ENCODE data around the gene ZCCHC3. TPM values are rescaled to one million over a fixed set of nuclear protein-coding genes. Genes with fewer than 3 reads are reported as not detected.

ZCCHC3 gene
- total and polyA plus RNA-seq, 4 donors = 7.7 to 13.7 (median 11.1) TPM

GRCh38 chr20:290084-290831 lies 7.1 kb upstream of the ZCCHC3 start, which contains the start of gene C20orf96:
Gene C20orf96 (minus strand): TSS chr20:290750. CDS start chr20:290610, 140 bp downstream.
- intact Hi-C loops (cut with DNase I) = no loop called here
- DNase-seq (peak; percentile 96 to 97), ATAC-seq (ENCODE audit: low FRiP score) (peak; percentile 98)
- H3K36me3 ChIP-seq (ENCODE audit: control insufficient read depth in 1 of 2, insufficient read depth in 2 of 2, low read length in 1 of 2) = no peaks in the 10 kb centered on the region
- H3K9me3 ChIP-seq (ENCODE audit: control insufficient read depth, low read length) = no peaks in the 10 kb centered on the region
- 1% methylated on average over 43 of the region's 43 CpGs for WGBS, 2 donors
- no peaks in the 10 kb centered on the region for H3K27me3 ChIP-seq (ENCODE audit: control insufficient read depth in 1 of 2, insufficient read depth in 2 of 2, low read length in 1 of 2)
- peak within 1 kb of the TSS in 1 of 2 donors; percentile 68 for H3K27ac ChIP-seq (ENCODE audit: low read depth in 1 of 2, low read length in 2 of 2)
- H3K4me1 ChIP-seq (ENCODE audit: control insufficient read depth in 1 of 2, insufficient read depth in 2 of 2, low read length in 2 of 2) = no peaks in the 10 kb centered on the region
- H3K4me3 ChIP-seq (ENCODE audit: low read length in 2 of 2) = peak within 1 kb of the TSS; percentile 38 to 79

GRCh38 chr20:294602-295001 lies 2.8 kb upstream of the ZCCHC3 start:
- no peak overlapping the region for H3K4me3 ChIP-seq (ENCODE audit: low read length in 2 of 2)
- no peaks in the 10 kb centered on the region for H3K27me3 ChIP-seq (ENCODE audit: control insufficient read depth in 1 of 2, insufficient read depth in 2 of 2, low read length in 1 of 2)
- no peaks in the 10 kb centered on the region for H3K36me3 ChIP-seq (ENCODE audit: control insufficient read depth in 1 of 2, insufficient read depth in 2 of 2, low read length in 1 of 2)
- no peak for ATAC-seq (ENCODE audit: low FRiP score)
- DNase-seq = peak in 1 of 2 donors; percentile 39
- intact Hi-C loops (cut with DNase I) = no loop called here
- no peaks in the 10 kb centered on the region for H3K4me1 ChIP-seq (ENCODE audit: control insufficient read depth in 1 of 2, insufficient read depth in 2 of 2, low read length in 2 of 2)
- no peaks in the 10 kb centered on the region for H3K9me3 ChIP-seq (ENCODE audit: control insufficient read depth, low read length)
- no peak overlapping the region for H3K27ac ChIP-seq (ENCODE audit: low read depth in 1 of 2, low read length in 2 of 2)
- WGBS, 2 donors = 90 to 91% methylated on average over 5 of the region's 5 CpGs

- no peak overlapping the region for H3K27ac ChIP-seq (ENCODE audit: low read depth in 1 of 2, low read length in 2 of 2)
- H3K36me3 ChIP-seq (ENCODE audit: control insufficient read depth in 1 of 2, insufficient read depth in 2 of 2, low read length in 1 of 2) = no peaks in the 10 kb centered on the region
- intact Hi-C loops (cut with DNase I) = no loop called here
- H3K27me3 ChIP-seq (ENCODE audit: control insufficient read depth in 1 of 2, insufficient read depth in 2 of 2, low read length in 1 of 2) = no peaks in the 10 kb centered on the region
- H3K9me3 ChIP-seq (ENCODE audit: control insufficient read depth, low read length) = no peaks in the 10 kb centered on the region
- WGBS, 2 donors = 87 to 90% methylated on average over 4 of the region's 4 CpGs
- peaks cover 0 to 4% of the 10 kb centered on the region in 2 donors for H3K4me1 ChIP-seq (ENCODE audit: control insufficient read depth in 1 of 2, insufficient read depth in 2 of 2, low read length in 2 of 2)
- ATAC-seq (ENCODE audit: low FRiP score) (no peak), DNase-seq (no peak)
- no peak overlapping the region for H3K4me3 ChIP-seq (ENCODE audit: low read length in 2 of 2)
Measured at GRCh38 chr20:295804-296203, 1.6 kb upstream of the ZCCHC3 start.

- peak overlapping the region; percentile 87 to 90 for H3K4me3 ChIP-seq (ENCODE audit: low read length in 2 of 2)
- 0 to 1% methylated on average over 57 to 75 of the region's 75 CpGs for whole genome bisulfite sequencing, 2 donors
- no peaks in the 10 kb centered on the region for H3K27me3 ChIP-seq (ENCODE audit: control insufficient read depth in 1 of 2, insufficient read depth in 2 of 2, low read length in 1 of 2)
- peaks cover 0 to 4% of the 10 kb centered on the region in 2 donors for H3K4me1 ChIP-seq (ENCODE audit: control insufficient read depth in 1 of 2, insufficient read depth in 2 of 2, low read length in 2 of 2)
- peak; percentile 84 to 88 for DNase-seq
- no peaks in the 10 kb centered on the region for H3K36me3 ChIP-seq (ENCODE audit: control insufficient read depth in 1 of 2, insufficient read depth in 2 of 2, low read length in 1 of 2)
- H3K9me3 ChIP-seq (ENCODE audit: control insufficient read depth, low read length) = no peaks in the 10 kb centered on the region
- ATAC-seq (ENCODE audit: low FRiP score) = peak; percentile 57
- intact Hi-C loops (cut with DNase I) = no loop called here
- peak overlapping the region; percentile 85 to 88 for H3K27ac ChIP-seq (ENCODE audit: low read depth in 1 of 2, low read length in 2 of 2)
Measured at GRCh38 chr20:297925-298775, 780 bp downstream of the ZCCHC3 start.

GRCh38 chr20:298776-299391 lies 1.5 kb downstream of the ZCCHC3 start:
- ATAC-seq (ENCODE audit: low FRiP score) = no peak

GRCh38 chr20:300345-300990 lies 3.1 kb downstream of the ZCCHC3 start:
- Histone ChIP-seq H3K27ac (ENCODE audit: low read depth in 1 of 2, low read length in 2 of 2) (no peak overlapping the region), H3K36me3 (ENCODE audit: control insufficient read depth in 1 of 2, insufficient read depth in 2 of 2, low read length in 1 of 2) (no peaks in the 10 kb centered on the region), H3K27me3 (ENCODE audit: control insufficient read depth in 1 of 2, insufficient read depth in 2 of 2, low read length in 1 of 2) (no peaks in the 10 kb centered on the region), H3K4me3 (ENCODE audit: low read length in 2 of 2) (no peak overlapping the region), H3K4me1 (ENCODE audit: control insufficient read depth in 1 of 2, insufficient read depth in 2 of 2, low read length in 2 of 2) (peaks cover 0 to 4% of the 10 kb centered on the region in 2 donors), H3K9me3 (ENCODE audit: control insufficient read depth, low read length) (no peaks in the 10 kb centered on the region)
- WGBS, 2 donors = 34 to 46% methylated on average over 10 of the region's 10 CpGs
- ATAC-seq (ENCODE audit: low FRiP score) (no peak), DNase-seq (peak in 1 of 2 donors; percentile 15)
- intact Hi-C loops (cut with DNase I) = no loop called here

More at GRCh38 chr20:298776-299391, 1.5 kb downstream of the ZCCHC3 start:
- H3K27ac ChIP-seq (ENCODE audit: low read depth in 1 of 2, low read length in 2 of 2) = peak overlapping the region in 1 of 2 donors; percentile 22
- intact Hi-C loops (cut with DNase I) = no loop called here
- no peaks in the 10 kb centered on the region for H3K9me3 ChIP-seq (ENCODE audit: control insufficient read depth, low read length)
- H3K4me3 ChIP-seq (ENCODE audit: low read length in 2 of 2) = peak overlapping the region; percentile 87 to 90
- no peaks in the 10 kb centered on the region for H3K27me3 ChIP-seq (ENCODE audit: control insufficient read depth in 1 of 2, insufficient read depth in 2 of 2, low read length in 1 of 2)
- no peaks in the 10 kb centered on the region for H3K36me3 ChIP-seq (ENCODE audit: control insufficient read depth in 1 of 2, insufficient read depth in 2 of 2, low read length in 1 of 2)
- peaks cover 0 to 4% of the 10 kb centered on the region in 2 donors for H3K4me1 ChIP-seq (ENCODE audit: control insufficient read depth in 1 of 2, insufficient read depth in 2 of 2, low read length in 2 of 2)
- 6 to 7% methylated on average over 14 to 15 of the region's 15 CpGs for WGBS, 2 donors
- peak in 1 of 2 donors; percentile 14 for DNase-seq

GRCh38 chr20:301886-302848 lies 4.8 kb downstream of the ZCCHC3 start:
- H3K4me3 ChIP-seq (ENCODE audit: low read length in 2 of 2) = no peak overlapping the region
- ATAC-seq (ENCODE audit: low FRiP score) = no peak
- H3K9me3 ChIP-seq (ENCODE audit: control insufficient read depth, low read length) = no peaks in the 10 kb centered on the region
- peak in 1 of 2 donors; percentile 12 for DNase-seq
- intact Hi-C loops (cut with DNase I) = no loop called here
- WGBS, 2 donors = 72 to 74% methylated on average over 13 of the region's 13 CpGs
- H3K4me1 ChIP-seq (ENCODE audit: control insufficient read depth in 1 of 2, insufficient read depth in 2 of 2, low read length in 2 of 2) = peaks cover 0 to 4% of the 10 kb centered on the region in 2 donors
- H3K36me3 ChIP-seq (ENCODE audit: control insufficient read depth in 1 of 2, insufficient read depth in 2 of 2, low read length in 1 of 2) = no peaks in the 10 kb centered on the region
- no peaks in the 10 kb centered on the region for H3K27me3 ChIP-seq (ENCODE audit: control insufficient read depth in 1 of 2, insufficient read depth in 2 of 2, low read length in 1 of 2)
- no peak overlapping the region for H3K27ac ChIP-seq (ENCODE audit: low read depth in 1 of 2, low read length in 2 of 2)

Measured in aorta (tissue), 5 donors.